Measurements from ENCODE around the gene SORL1. TPM values are rescaled to one million over a fixed set of nuclear protein-coding genes. Genes with fewer than 3 reads are reported as not detected.

The SORL1 gene
- total and polyA plus RNA-seq, 9 of the 15 experiments (the other 6 are each of a cell fraction or from before 2014, with no cell fraction given) = 0.01 to 0.66 TPM; not detected in 7

DNA sequence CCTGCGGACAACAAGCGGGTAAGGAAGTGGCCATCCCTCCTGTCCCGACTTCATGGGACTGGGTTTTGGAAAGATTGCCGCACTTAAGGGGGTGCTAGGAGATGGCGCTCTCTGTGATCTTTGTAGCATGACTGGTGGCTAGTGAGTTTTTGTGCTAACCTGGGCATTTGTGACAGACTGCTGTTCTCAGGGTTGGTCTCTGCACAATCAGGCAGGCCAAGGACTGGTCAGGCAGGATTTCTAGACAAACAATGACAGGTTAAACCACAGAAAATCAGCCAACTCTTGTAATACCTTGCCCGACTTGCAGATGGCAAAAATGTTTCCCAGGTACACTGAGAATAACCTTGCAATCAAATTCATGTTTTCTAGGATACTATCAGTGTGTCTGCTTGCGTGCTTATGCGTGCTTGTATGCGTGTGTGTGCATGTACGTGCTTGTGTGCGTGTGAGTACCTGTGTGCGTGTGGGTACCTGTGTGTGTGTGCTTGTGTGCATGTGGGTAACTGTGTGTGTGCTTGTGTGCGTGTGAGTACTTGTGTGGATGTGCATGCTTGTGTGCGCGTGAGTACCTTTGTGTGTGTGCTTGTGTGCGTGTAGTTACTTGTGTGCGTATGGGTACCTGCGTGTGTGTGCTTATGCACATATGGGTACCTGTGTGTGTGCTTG lies 26.2 kb downstream of the SORL1 start:
- TF ChIP-seq SUPT5H (IDR thresholded peaks at IDR 0.05) (no peak), RBM39 (optimal IDR thresholded peaks at IDR 0.05; ENCODE audit: low read depth, low read length) (no peak), TBP (optimal IDR thresholded peaks at IDR 0.05; ENCODE audit: low read depth, low read length) (no peak), MYNN (IDR thresholded peaks at IDR 0.05) (no peak), MYNN (CRISPR knock-in tag; IDR thresholded peaks at IDR 0.05) (no peak), KHSRP (IDR thresholded peaks at IDR 0.05) (no peak)
- TF ChIP-seq, protein P1, sequence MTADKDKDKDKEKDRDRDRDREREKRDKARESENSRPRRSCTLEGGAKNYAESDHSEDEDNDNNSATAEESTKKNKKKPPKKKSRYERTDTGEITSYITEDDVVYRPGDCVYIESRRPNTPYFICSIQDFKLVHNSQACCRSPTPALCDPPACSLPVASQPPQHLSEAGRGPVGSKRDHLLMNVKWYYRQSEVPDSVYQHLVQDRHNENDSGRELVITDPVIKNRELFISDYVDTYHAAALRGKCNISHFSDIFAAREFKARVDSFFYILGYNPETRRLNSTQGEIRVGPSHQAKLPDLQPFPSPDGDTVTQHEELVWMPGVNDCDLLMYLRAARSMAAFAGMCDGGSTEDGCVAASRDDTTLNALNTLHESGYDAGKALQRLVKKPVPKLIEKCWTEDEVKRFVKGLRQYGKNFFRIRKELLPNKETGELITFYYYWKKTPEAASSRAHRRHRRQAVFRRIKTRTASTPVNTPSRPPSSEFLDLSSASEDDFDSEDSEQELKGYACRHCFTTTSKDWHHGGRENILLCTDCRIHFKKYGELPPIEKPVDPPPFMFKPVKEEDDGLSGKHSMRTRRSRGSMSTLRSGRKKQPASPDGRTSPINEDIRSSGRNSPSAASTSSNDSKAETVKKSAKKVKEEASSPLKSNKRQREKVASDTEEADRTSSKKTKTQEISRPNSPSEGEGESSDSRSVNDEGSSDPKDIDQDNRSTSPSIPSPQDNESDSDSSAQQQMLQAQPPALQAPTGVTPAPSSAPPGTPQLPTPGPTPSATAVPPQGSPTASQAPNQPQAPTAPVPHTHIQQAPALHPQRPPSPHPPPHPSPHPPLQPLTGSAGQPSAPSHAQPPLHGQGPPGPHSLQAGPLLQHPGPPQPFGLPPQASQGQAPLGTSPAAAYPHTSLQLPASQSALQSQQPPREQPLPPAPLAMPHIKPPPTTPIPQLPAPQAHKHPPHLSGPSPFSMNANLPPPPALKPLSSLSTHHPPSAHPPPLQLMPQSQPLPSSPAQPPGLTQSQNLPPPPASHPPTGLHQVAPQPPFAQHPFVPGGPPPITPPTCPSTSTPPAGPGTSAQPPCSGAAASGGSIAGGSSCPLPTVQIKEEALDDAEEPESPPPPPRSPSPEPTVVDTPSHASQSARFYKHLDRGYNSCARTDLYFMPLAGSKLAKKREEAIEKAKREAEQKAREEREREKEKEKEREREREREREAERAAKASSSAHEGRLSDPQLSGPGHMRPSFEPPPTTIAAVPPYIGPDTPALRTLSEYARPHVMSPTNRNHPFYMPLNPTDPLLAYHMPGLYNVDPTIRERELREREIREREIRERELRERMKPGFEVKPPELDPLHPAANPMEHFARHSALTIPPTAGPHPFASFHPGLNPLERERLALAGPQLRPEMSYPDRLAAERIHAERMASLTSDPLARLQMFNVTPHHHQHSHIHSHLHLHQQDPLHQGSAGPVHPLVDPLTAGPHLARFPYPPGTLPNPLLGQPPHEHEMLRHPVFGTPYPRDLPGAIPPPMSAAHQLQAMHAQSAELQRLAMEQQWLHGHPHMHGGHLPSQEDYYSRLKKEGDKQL (CRISPR knock-in tag; IDR thresholded peaks at IDR 0.05; ENCODE audit: borderline replicate concordance) = no peak
- BruUV-seq (replicated peaks) = no TSS peak
- Histone ChIP-seq H3K4me3 (no peak overlapping the region), H2AFZ (ENCODE audit: low read depth, low read length) (no peak overlapping the region), H3K27me3 (ENCODE audit: control insufficient read depth in 2 of 2, insufficient read depth in 2 of 2, low read length in 2 of 2) (peaks cover 0 to 15% of the 10 kb centered on the region in 2 experiments; a peak in 2 of 5 replicates), H3K4me1 (replicated peaks in 1 of 2; ENCODE audit: control insufficient read depth in 2 of 2, insufficient read depth in 2 of 2, low read length in 2 of 2) (no peaks in the 10 kb centered on the region), H3K36me3 (ENCODE audit: control insufficient read depth, insufficient read depth, low read length) (no peaks in the 10 kb centered on the region), H3K9me3 (replicated peaks; ENCODE audit: control insufficient read depth, insufficient read depth, low read depth, low read length) (no peaks in the 10 kb centered on the region), H3K9me1 (ENCODE audit: control insufficient read depth, insufficient read depth, low read length) (no peaks in the 10 kb centered on the region), H3K27ac (ENCODE audit: extremely low read depth, low read depth, low read length) (no peak overlapping the region), H3K79me2 (ENCODE audit: control insufficient read depth, insufficient read depth, low read length) (no peaks in the 10 kb centered on the region), H3K4me2 (ENCODE audit: insufficient read depth, low read length) (no peak overlapping the region), H3K9ac (ENCODE audit: insufficient read depth in 1 of 2, low read depth in 2 of 2, low read length in 2 of 2) (no peak overlapping the region), H4K20me1 (replicated peaks; ENCODE audit: control insufficient read depth, insufficient read depth, low read length) (no peaks in the 10 kb centered on the region)
- intact Hi-C loops (cut with micrococcal nuclease) = no loop called here
- DNase-seq (ENCODE audit: extremely low read depth in 1 of 4, low spot score in 3 of 4) (no peak), FAIRE-seq (no peak), ATAC-seq (no peak)
- 9% methylated on average over 18 of the region's 18 CpGs for WGBS (ENCODE audit: insufficient coverage, low coverage, missing lambda C conversion rate)
- ChIA-PET POLR2A (no interaction called here), CTCF (ENCODE audit: low intra/inter-chr PET ratio) (no interaction called here)
- in situ Hi-C loops (cut with MboI) = no loop called here
